OCI-LY3 (cell line): ENCODE data around the gene IL1RAPL1.

Experiments used
- EZH2phosphoT487 ChIP-seq: fragments of 200-600 bp; shearing (Covaris generic); IDR thresholded peaks from 2 replicates; pipeline ENCODE4 v1.6.1; 2018; ENCODE audit warnings: antibody characterized with exemption, mixed run types, low read depth
- TF ChIP-seq, protein P1 (sequence below): fragments of 200-600, 300-600 bp; sonication (generic); IDR thresholded peaks from 2 replicates; pipeline ENCODE4 v1.5.1; 2014; ENCODE audit warnings: antibody characterized with exemption, low read length, low read depth

DNA sequence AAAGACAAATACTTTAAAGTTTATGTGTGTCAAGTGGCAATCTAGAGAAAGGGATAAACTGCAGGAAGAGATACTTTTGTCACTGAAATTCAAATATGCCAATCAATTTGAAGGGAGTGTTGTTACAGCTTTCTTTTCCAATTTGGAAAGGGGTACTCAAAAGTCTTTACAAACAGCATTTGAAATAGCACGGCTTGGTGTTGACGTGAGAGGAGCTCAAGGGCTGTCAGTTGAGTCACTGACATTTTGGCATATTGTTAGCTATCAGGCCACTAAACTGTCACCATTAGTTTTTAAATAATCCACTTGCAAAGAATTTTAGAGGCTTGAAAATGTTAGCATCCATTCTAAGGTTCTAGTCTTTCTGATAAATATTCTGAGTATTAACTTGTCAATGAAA, 698.4 kb downstream of the IL1RAPL1 start:
- TF ChIP-seq, protein P1, sequence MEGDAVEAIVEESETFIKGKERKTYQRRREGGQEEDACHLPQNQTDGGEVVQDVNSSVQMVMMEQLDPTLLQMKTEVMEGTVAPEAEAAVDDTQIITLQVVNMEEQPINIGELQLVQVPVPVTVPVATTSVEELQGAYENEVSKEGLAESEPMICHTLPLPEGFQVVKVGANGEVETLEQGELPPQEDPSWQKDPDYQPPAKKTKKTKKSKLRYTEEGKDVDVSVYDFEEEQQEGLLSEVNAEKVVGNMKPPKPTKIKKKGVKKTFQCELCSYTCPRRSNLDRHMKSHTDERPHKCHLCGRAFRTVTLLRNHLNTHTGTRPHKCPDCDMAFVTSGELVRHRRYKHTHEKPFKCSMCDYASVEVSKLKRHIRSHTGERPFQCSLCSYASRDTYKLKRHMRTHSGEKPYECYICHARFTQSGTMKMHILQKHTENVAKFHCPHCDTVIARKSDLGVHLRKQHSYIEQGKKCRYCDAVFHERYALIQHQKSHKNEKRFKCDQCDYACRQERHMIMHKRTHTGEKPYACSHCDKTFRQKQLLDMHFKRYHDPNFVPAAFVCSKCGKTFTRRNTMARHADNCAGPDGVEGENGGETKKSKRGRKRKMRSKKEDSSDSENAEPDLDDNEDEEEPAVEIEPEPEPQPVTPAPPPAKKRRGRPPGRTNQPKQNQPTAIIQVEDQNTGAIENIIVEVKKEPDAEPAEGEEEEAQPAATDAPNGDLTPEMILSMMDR, result no peak
- TF ChIP-seq EZH2phosphoT487, result no peak
